Testis (tissue), 3 donors: ENCODE data around the gene KCNIP1. TPM values are rescaled to one million over a fixed set of nuclear protein-coding genes. Genes with fewer than 3 reads are reported as not detected.

Experiments used
- DNase-seq: peaks from one replicate; pipeline ENCODE4 v3.0.0-alpha.2; 2019
- H3K27ac ChIP-seq, 2 donors: fragments of 200-600 bp; sonication (generic); one replicate each; pipeline ENCODE4 v1.5.1; 2019
- H3K27me3 ChIP-seq: fragments of 200-600 bp; sonication (generic); one replicate; pipeline ENCODE4 v1.5.1; 2019
- H3K36me3 ChIP-seq: fragments of 200-600 bp; sonication (generic); one replicate; pipeline ENCODE4 v1.5.1; 2017; ENCODE audit warnings: low read depth; ENCODE audit errors: missing control alignments
- H3K4me1 ChIP-seq: fragments of 200-600 bp; sonication (generic); one replicate; pipeline ENCODE4 v1.5.1; 2019
- H3K4me3 ChIP-seq, 2 donors: fragments of 200-600 bp; sonication (generic); one replicate each; pipeline ENCODE4 v1.5.1; 2017 to 2019
- H3K9me3 ChIP-seq: fragments of 200-600 bp; sonication (generic); one replicate; pipeline ENCODE4 v1.5.1; 2017
- POLR2A ChIP-seq: fragments of 450-650 bp; IDR thresholded peaks from one replicate; pipeline ENCODE4 v1.6.1; 2017; ENCODE audit warnings: antibody characterized with exemption, mild to moderate bottlenecking, moderate library complexity
- WGBS, 2 donors: methylation state at CpG; one replicate each; pipeline ENCODE4 v1.1.5; 2018; 5-methylcytosine and 5-hydroxymethylcytosine counted together
- intact Hi-C: fragments of 100-400 bp; cut with DNase I; formaldehyde crosslinking; loops from one replicate; pipeline ENCODE4 v1.15.1; 2023; ENCODE audit warnings: low total_unique reads
- polyA plus RNA-seq: library from polyadenylated mRNA; stranded (reverse); fragments of 350-450 nt; fragmentation: Illumina TruSeq; extraction: RNeasy Lipid Tissue Mini Kit (QIAGEN cat#74804); gene quantifications from one replicate; pipeline ENCODE4 v1.2.3, GENCODE V29; 2014; ENCODE audit warnings: low read depth, low replicate concordance; ENCODE audit not compliant: insufficient read depth
- total RNA-seq, 2 donors: library from RNA; depleted of rRNA; stranded (reverse); fragments of >200 nt; gene quantifications; one replicate each; pipeline ENCODE4 v1.2.3, GENCODE V29; 2016
- TF ChIP-seq, protein P1 (sequence below), 3 experiments: fragments of 450-650 bp in 2 of 3; fragments of 200-600 bp in 1 of 3; sonication (generic) in 1 of 3; IDR thresholded peaks; one replicate each; pipeline ENCODE4 v1.5.1; 2016 to 2019; ENCODE audit warnings: antibody characterized with exemption in 3 of 3, mild to moderate bottlenecking in 2 of 3, moderate library complexity in 1 of 3

KCNIP1 gene
- total and polyA plus RNA-seq, 3 donors from 2014 or later, result 5.9 to 14.8 (median 13.4) TPM

DNA sequence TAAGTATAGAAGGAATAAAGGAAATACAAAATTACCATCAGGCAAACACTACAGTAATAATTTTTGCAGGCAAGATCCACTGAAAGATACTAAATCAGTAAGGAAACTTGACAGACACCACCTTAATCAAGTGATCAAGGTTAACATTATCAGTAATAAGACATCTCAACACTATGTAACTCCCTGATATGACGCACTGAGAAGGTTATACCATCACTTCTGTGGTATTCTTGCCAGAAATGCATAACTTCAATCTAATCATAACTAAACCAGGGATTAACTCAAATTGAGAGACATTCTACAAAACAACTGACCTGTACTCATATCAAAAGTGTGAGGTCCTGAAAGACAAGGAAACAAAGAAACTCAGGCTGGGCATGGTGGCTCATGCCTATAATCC is 227.2 kb downstream of the KCNIP1 start:
- Histone ChIP-seq H3K4me1 (no peaks in the 10 kb centered on the region), H3K36me3 (no peaks in the 10 kb centered on the region), H3K9me3 (no peaks in the 10 kb centered on the region), H3K27me3 (no peaks in the 10 kb centered on the region), H3K4me3 (no peak overlapping the region), H3K27ac (no peak overlapping the region)
- WGBS, 2 donors, result 96 to 100% methylated on average over 1 of the region's 1 CpG
- no peak for DNase-seq
- TF ChIP-seq POLR2A, result no peak
- TF ChIP-seq, protein P1, sequence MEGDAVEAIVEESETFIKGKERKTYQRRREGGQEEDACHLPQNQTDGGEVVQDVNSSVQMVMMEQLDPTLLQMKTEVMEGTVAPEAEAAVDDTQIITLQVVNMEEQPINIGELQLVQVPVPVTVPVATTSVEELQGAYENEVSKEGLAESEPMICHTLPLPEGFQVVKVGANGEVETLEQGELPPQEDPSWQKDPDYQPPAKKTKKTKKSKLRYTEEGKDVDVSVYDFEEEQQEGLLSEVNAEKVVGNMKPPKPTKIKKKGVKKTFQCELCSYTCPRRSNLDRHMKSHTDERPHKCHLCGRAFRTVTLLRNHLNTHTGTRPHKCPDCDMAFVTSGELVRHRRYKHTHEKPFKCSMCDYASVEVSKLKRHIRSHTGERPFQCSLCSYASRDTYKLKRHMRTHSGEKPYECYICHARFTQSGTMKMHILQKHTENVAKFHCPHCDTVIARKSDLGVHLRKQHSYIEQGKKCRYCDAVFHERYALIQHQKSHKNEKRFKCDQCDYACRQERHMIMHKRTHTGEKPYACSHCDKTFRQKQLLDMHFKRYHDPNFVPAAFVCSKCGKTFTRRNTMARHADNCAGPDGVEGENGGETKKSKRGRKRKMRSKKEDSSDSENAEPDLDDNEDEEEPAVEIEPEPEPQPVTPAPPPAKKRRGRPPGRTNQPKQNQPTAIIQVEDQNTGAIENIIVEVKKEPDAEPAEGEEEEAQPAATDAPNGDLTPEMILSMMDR (IDR thresholded peaks at IDR 0.05), result no peak
- intact Hi-C loops, result no loop called here

- 76 to 86% methylated on average over 2 of the region's 2 CpGs for WGBS, 2 donors
- no peak for DNase-seq
- Histone ChIP-seq H3K4me3 (no peak overlapping the region), H3K9me3 (no peaks in the 10 kb centered on the region), H3K36me3 (no peaks in the 10 kb centered on the region), H3K4me1 (no peaks in the 10 kb centered on the region), H3K27me3 (no peaks in the 10 kb centered on the region), H3K27ac (no peak overlapping the region)
- intact Hi-C loops, result no loop called here
- TF ChIP-seq POLR2A, result no peak
- TF ChIP-seq, protein P1 (IDR thresholded peaks at IDR 0.05), result no peak
Observed at GRCh38 chr5:170732685-170733084, 228.9 kb downstream of the KCNIP1 start.

- Histone ChIP-seq H3K9me3 (no peaks in the 10 kb centered on the region), H3K27ac (no peak overlapping the region), H3K4me3 (no peak overlapping the region), H3K27me3 (no peaks in the 10 kb centered on the region), H3K4me1 (no peaks in the 10 kb centered on the region), H3K36me3 (no peaks in the 10 kb centered on the region)
- no peak for DNase-seq
- TF ChIP-seq, protein P1 (IDR thresholded peaks at IDR 0.05), result no peak
- TF ChIP-seq POLR2A, result no peak
- 58 to 72% methylated on average over 3 of the region's 3 CpGs for WGBS, 2 donors
- intact Hi-C loops, result no loop called here
Observed at GRCh38 chr5:170736966-170737365, 233.1 kb downstream of the KCNIP1 start.

DNA sequence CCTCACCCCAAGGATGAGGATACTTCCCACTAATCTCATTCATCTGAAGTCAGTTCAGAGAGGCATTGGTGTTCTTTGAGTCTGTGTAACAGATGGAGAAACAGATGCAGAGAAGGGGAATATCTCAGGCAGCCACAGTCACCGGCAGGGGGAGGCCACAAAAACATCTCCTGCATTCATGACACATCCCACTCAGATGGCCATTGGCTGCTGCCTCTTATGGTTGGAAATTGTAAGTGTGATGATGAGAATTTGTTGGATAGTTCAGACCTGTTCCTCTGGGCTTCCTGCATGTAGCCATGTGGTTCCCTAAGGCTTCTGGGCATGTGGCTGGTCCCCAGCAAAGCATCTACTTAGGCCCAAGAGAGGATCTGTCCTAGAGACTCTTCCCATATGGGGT is 233.8 kb downstream of the KCNIP1 start:
- no peaks in the 10 kb centered on the region for H3K27me3 ChIP-seq
- no peak for TF ChIP-seq POLR2A
- TF ChIP-seq, protein P1 (IDR thresholded peaks at IDR 0.05), result no peak
- WGBS, 2 donors, result 80 to 100% methylated on average over 1 of the region's 1 CpG
- no peaks in the 10 kb centered on the region for H3K9me3 ChIP-seq
- DNase-seq, result no peak
- H3K4me1 ChIP-seq, result no peaks in the 10 kb centered on the region
- H3K36me3 ChIP-seq, result no peaks in the 10 kb centered on the region
- no peak overlapping the region for H3K27ac ChIP-seq
- intact Hi-C loops, result no loop called here
- H3K4me3 ChIP-seq, result no peak overlapping the region

DNA sequence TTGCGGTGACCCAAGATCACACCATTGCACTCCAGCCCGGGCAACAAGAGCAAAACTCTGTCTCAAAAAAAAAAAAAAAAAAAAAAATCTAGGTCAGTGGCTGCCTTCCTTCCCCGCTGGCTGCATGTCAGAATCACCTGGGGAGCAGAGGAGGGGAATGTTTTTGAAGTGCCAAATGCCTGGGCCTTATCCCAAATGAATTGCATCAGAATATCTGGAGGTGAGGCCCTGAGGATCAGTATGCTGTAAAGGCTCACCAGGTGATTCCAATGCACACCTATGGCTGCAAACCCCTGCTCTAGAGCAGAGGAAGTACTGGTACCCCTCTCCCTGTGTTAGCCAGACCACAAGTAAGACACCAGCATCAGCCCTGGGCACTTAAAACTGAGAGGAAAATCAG is 235.0 kb downstream of the KCNIP1 start:
- 77 to 91% methylated on average over 1 to 3 of the region's 3 CpGs for WGBS, 2 donors
- intact Hi-C loops, result no loop called here
- H3K4me3 ChIP-seq, result no peak overlapping the region
- no peaks in the 10 kb centered on the region for H3K27me3 ChIP-seq
- TF ChIP-seq, protein P1 (IDR thresholded peaks at IDR 0.05), result no peak
- TF ChIP-seq POLR2A, result no peak
- no peaks in the 10 kb centered on the region for H3K9me3 ChIP-seq
- peaks cover under 1% of the 10 kb centered on the region for H3K4me1 ChIP-seq
- no peaks in the 10 kb centered on the region for H3K36me3 ChIP-seq
- no peak overlapping the region for H3K27ac ChIP-seq
- DNase-seq, result no peak
